GM18505 (cell line): ENCODE data around the gene SRC.

ENCODE experiments used
- ATAC-seq: cut with Tn5 transposase; IDR thresholded peaks from one replicate; pipeline ENCODE4 v1.9.1; 2021; ENCODE audit not compliant: unreplicated experiment
- POLR2A ChIP-seq: IDR thresholded peaks from 4 replicates; pipeline ENCODE4 v1.6.1; 2011; ENCODE audit warnings: borderline replicate concordance; ENCODE audit not compliant: insufficient read depth, insufficient read length; ENCODE audit errors: extremely low read depth

Gene SRC

GRCh38 chr20:37319151-37319671 lies 26.7 kb upstream of the SRC start:
- TF ChIP-seq POLR2A = no peak
- no peak for ATAC-seq

- no peak for TF ChIP-seq POLR2A
- ATAC-seq = no peak
These were observed 22.0 kb upstream of the SRC start for GRCh38 chr20:37323985-37324384.

GRCh38 chr20:37325206-37325605 lies 20.7 kb upstream of the SRC start:
- ATAC-seq = no peak
- no peak for TF ChIP-seq POLR2A

- ATAC-seq = no peak
- no peak for TF ChIP-seq POLR2A
These were observed 19.3 kb upstream of the SRC start for GRCh38 chr20:37326666-37327065.

GRCh38 chr20:37327748-37328147 lies 18.2 kb upstream of the SRC start:
- ATAC-seq = no peak
- no peak for TF ChIP-seq POLR2A

GRCh38 chr20:37328149-37328945 lies 17.6 kb upstream of the SRC start:
- no peak for TF ChIP-seq POLR2A
- ATAC-seq = no peak

- no peak for TF ChIP-seq POLR2A
- no peak for ATAC-seq
These were observed 16.3 kb upstream of the SRC start for GRCh38 chr20:37329481-37330165.

- no peak for TF ChIP-seq POLR2A
- ATAC-seq = no peak
These were observed 15.6 kb upstream of the SRC start for GRCh38 chr20:37330316-37330715.

GRCh38 chr20:37331060-37331857 lies 14.7 kb upstream of the SRC start:
- no peak for ATAC-seq
- TF ChIP-seq POLR2A = no peak

GRCh38 chr20:37333130-37333847 lies 12.7 kb upstream of the SRC start:
- no peak for ATAC-seq
- TF ChIP-seq POLR2A = no peak

GRCh38 chr20:37333848-37334318 lies 12.1 kb upstream of the SRC start:
- ATAC-seq = no peak
- TF ChIP-seq POLR2A = no peak

- ATAC-seq = no peak
- no peak for TF ChIP-seq POLR2A
These were observed 11.5 kb upstream of the SRC start for GRCh38 chr20:37334450-37334849.

GRCh38 chr20:37335642-37336368 lies 10.1 kb upstream of the SRC start:
- peak; percentile 3 for ATAC-seq
- no peak for TF ChIP-seq POLR2A
